ENCODE measurements around the gene FXYD6. TPM values are rescaled to one million over a fixed set of nuclear protein-coding genes. Genes with fewer than 3 reads are reported as not detected.

The FXYD6 gene
- polyA plus RNA-seq, 1 experiment: 21.4 TPM

DNA sequence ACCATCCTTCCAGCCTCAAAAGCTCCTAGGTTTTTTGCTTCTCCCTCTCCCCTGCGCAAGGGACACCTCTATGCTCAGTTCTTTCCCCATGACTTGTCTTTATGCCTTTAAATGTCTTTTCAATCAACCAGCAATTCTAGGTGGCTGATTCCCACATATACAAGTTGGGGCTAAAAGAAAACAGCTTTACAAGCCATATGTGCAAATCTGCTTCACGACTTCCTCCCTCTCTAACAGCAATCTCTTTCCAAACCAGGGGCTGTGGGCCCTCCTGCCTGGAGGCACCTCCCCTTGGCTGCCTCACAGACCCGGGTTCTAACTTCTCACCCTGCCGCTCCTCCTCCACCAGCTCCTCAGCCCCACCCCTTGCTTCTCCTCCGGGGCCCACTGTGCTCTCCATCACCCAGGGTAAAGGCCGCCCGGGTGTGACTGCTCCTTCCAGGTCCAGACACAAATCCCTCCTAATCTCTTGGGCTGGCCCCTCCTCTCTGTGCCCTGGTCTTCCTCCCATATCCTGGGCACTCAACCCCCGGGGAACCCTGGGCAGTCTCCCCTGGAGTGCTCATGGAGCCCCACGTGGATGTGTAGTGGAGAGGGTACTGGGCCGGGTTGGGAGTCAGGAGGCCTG is 38.6 kb upstream of the FXYD6 start:
- H3K4me3 ChIP-seq (ENCODE audit: low read depth, low read length): no peak overlapping the region
- H3K27me3 ChIP-seq (ENCODE audit: control insufficient read depth, insufficient read depth, low read length): peaks cover 22% of the 10 kb centered on the region
- TF ChIP-seq, protein P1, sequence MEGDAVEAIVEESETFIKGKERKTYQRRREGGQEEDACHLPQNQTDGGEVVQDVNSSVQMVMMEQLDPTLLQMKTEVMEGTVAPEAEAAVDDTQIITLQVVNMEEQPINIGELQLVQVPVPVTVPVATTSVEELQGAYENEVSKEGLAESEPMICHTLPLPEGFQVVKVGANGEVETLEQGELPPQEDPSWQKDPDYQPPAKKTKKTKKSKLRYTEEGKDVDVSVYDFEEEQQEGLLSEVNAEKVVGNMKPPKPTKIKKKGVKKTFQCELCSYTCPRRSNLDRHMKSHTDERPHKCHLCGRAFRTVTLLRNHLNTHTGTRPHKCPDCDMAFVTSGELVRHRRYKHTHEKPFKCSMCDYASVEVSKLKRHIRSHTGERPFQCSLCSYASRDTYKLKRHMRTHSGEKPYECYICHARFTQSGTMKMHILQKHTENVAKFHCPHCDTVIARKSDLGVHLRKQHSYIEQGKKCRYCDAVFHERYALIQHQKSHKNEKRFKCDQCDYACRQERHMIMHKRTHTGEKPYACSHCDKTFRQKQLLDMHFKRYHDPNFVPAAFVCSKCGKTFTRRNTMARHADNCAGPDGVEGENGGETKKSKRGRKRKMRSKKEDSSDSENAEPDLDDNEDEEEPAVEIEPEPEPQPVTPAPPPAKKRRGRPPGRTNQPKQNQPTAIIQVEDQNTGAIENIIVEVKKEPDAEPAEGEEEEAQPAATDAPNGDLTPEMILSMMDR (IDR thresholded peaks at IDR 0.05; ENCODE audit: low read depth, low read length): no peak
- no peaks in the 10 kb centered on the region for H3K9me3 ChIP-seq (ENCODE audit: control insufficient read depth, insufficient read depth, low read length)
- DNase-seq (ENCODE audit: low read depth, low spot score): no peak
- H3K27ac ChIP-seq (ENCODE audit: low read depth, low read length): no peak overlapping the region
- ChIA-PET CTCF (interaction anchor here (1.1 to 1.3 kb wide), 2 partner anchors 32 to 96 kb away, joined by 3 to 5 read pairs; no protein-coding TSS in a partner anchor), POLR2A (no interaction called here)

DNA sequence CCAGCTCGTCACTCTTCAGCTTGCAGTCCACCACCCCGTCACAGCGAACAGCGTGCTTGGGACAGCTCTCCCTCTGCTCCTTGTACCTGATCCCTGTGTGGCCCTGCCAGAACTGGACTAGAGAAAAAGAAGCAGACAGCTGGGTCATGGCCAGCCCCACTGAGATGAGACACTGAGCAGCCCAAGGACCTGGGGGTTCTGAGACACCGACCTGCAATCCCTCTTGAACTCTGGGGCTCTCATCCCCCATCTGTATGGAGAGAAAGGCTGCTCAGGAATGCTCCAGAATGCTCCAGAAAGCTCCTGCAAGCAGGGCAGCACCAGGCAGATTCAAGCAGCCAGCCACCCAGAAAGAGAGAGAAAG is 37.9 kb upstream of the FXYD6 start:
- TF ChIP-seq, protein P1 (IDR thresholded peaks at IDR 0.05; ENCODE audit: low read depth, low read length): no peak
- Histone ChIP-seq H3K27me3 (ENCODE audit: control insufficient read depth, insufficient read depth, low read length) (peaks cover 22% of the 10 kb centered on the region), H3K9me3 (ENCODE audit: control insufficient read depth, insufficient read depth, low read length) (no peaks in the 10 kb centered on the region), H3K27ac (ENCODE audit: low read depth, low read length) (no peak overlapping the region), H3K4me3 (ENCODE audit: low read depth, low read length) (no peak overlapping the region)
- CTCF ChIA-PET: interaction anchor here (1.1 to 1.3 kb wide), 3 partner anchors 32 to 106 kb away, joined by 3 to 5 read pairs (median 5); no protein-coding TSS in a partner anchor
- POLR2A ChIA-PET: no interaction called here
- DNase-seq (ENCODE audit: low read depth, low spot score): no peak

DNA sequence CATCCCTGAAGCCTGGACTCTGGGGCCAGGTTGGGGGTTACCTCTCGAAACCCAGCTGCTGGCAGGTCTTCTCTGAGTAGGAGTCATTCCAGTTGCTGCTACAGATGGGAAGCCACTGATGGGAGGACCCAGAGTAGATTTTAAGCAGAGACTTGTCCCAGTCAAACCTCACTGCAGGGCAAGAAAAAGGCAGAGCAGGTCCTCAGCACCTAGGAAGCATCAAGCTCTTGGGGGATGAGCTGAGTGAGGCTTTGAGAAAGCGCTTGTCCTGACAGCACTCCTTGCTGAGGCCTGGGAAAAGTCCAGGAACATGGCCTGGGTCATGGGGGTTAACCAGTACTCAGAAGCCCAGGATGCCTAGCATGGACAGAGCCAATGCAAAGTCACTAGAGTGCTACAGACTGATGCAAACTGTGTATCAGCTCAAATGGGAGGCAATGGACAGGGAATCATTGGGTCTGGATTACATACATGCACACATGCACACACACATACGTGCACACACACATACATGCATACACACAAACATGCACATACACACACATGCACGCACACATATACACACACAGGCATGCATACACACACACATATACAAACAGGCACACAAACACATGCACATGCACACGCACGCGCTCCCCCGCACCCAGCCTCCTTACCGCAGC is 37.4 kb upstream of the FXYD6 start:
- no peaks in the 10 kb centered on the region for H3K9me3 ChIP-seq (ENCODE audit: control insufficient read depth, insufficient read depth, low read length)
- POLR2A ChIA-PET: no interaction called here
- peaks cover 22% of the 10 kb centered on the region for H3K27me3 ChIP-seq (ENCODE audit: control insufficient read depth, insufficient read depth, low read length)
- TF ChIP-seq, protein P1 (IDR thresholded peaks at IDR 0.05; ENCODE audit: low read depth, low read length): no peak
- no peak overlapping the region for H3K27ac ChIP-seq (ENCODE audit: low read depth, low read length)
- DNase-seq (ENCODE audit: low read depth, low spot score): no peak
- no peak overlapping the region for H3K4me3 ChIP-seq (ENCODE audit: low read depth, low read length)
- CTCF ChIA-PET: interaction anchor here (1.0 to 1.1 kb wide), 2 partner anchors 95 to 106 kb away, joined by 3 to 5 read pairs; no protein-coding TSS in a partner anchor

DNA sequence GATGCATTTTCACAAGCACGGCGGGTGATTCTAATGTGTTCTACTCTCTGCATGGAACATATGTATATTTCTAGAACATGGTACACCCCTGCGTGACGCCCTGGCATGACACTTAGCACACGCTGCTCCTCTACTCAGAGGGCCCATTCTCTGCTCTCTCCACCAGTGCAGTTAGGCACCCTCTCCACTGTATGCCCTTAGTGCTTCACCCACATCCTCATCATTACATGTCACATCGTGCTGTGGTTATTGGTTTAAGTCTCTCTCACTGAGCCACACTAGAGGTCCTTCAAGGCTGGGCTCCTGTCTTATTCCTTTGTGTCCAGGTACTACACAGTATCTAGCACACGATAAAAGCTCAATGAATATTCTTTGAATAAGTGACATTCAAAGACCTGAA is 36.0 kb upstream of the FXYD6 start:
- Histone ChIP-seq H3K27me3 (ENCODE audit: control insufficient read depth, insufficient read depth, low read length) (peaks cover 20% of the 10 kb centered on the region), H3K9me3 (ENCODE audit: control insufficient read depth, insufficient read depth, low read length) (no peaks in the 10 kb centered on the region), H3K4me3 (ENCODE audit: low read depth, low read length) (no peak overlapping the region), H3K27ac (ENCODE audit: low read depth, low read length) (no peak overlapping the region)
- ChIA-PET CTCF (interaction anchor here (0.9 to 1.0 kb wide), 2 partner anchors 68 to 94 kb away, joined by 3 read pairs; no protein-coding TSS in a partner anchor), POLR2A (no interaction called here)
- DNase-seq (ENCODE audit: low read depth, low spot score): no peak
- TF ChIP-seq, protein P1 (IDR thresholded peaks at IDR 0.05; ENCODE audit: low read depth, low read length): no peak

DNA sequence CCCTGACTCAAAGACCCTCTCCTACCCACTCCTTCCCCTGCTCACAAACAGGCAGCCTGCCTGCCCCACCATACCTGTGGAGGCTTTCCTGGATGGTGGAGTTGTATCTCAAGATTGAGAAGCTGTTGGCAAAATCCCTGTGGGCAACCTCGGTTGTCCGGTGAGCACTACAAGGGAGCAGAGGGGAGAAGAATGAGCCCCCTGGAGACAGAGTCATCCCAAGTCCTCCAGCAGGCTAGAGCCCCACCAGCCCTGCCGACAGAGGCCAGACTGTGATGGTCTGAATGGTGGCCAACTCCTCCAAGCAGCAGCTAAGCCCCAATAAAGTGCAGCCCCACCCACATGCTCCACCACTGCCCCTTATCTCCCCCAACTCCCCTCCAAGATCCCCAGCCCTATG is 35.2 kb upstream of the FXYD6 start:
- Histone ChIP-seq H3K27ac (ENCODE audit: low read depth, low read length) (no peak overlapping the region), H3K4me3 (ENCODE audit: low read depth, low read length) (no peak overlapping the region), H3K27me3 (ENCODE audit: control insufficient read depth, insufficient read depth, low read length) (peaks cover 17% of the 10 kb centered on the region), H3K9me3 (ENCODE audit: control insufficient read depth, insufficient read depth, low read length) (no peaks in the 10 kb centered on the region)
- TF ChIP-seq, protein P1 (IDR thresholded peaks at IDR 0.05; ENCODE audit: low read depth, low read length): no peak
- DNase-seq (ENCODE audit: low read depth, low spot score): no peak
- ChIA-PET CTCF (interaction anchor here (0.9 kb wide), 1 partner anchor 67 kb away, joined by 3 read pairs; no protein-coding TSS in a partner anchor), POLR2A (no interaction called here)
